Measurements from ENCODE around the gene NBAS.

DNA sequence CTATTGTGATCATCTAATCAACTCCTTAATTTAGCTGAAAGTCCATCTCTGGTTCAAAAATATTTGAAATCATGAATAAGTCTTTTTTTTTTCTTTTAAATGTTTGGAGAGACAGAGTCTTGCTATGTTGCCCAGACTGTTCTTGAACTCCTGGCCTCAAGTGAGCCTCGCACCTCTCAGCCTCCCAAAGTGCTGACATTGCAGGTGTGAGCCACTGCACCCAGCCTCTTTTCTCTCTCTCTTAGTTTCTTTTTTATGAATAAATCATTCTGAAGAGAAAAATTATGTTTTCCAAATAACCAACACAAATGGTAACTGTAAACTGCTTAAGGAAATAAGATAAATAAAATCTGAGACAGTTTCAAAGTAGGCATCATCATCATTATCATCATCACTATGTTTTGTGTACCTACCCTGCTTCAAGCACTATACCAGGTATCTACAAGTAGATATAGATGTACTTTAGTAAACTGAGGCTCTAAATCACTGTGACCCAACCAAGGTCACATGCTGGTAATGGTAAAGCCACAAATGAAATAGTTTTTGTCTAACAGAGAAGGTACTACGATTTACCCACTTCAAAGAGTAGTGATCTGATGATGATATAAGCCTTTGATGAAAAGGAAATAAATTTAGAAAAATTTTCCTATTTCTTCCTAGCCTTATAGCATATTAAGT, 5.0 kb upstream of the NBAS start:
- TF ChIP-seq, protein P1, sequence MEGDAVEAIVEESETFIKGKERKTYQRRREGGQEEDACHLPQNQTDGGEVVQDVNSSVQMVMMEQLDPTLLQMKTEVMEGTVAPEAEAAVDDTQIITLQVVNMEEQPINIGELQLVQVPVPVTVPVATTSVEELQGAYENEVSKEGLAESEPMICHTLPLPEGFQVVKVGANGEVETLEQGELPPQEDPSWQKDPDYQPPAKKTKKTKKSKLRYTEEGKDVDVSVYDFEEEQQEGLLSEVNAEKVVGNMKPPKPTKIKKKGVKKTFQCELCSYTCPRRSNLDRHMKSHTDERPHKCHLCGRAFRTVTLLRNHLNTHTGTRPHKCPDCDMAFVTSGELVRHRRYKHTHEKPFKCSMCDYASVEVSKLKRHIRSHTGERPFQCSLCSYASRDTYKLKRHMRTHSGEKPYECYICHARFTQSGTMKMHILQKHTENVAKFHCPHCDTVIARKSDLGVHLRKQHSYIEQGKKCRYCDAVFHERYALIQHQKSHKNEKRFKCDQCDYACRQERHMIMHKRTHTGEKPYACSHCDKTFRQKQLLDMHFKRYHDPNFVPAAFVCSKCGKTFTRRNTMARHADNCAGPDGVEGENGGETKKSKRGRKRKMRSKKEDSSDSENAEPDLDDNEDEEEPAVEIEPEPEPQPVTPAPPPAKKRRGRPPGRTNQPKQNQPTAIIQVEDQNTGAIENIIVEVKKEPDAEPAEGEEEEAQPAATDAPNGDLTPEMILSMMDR (conservative IDR thresholded peaks at IDR 0.05; ENCODE audit: low read length) = no peak
- no peak for TF ChIP-seq EZH2phosphoT487 (IDR thresholded peaks at IDR 0.05; ENCODE audit: borderline replicate concordance, low read depth, low read length)

Data from OCI-LY7 (cell line).